Body of pancreas (tissue), 4 donors: ENCODE measurements around the gene TEX48.

Experiments
- CTCF ChIP-seq, 7 experiments: fragments of 450-650 bp in 4 of 7; fragments of 200-600 bp in 3 of 7; sonication (generic) in 3 of 7; IDR thresholded peaks; one replicate each; pipeline ENCODE4 v1.5.1; 2016 to 2019; ENCODE audit warnings: antibody characterized with exemption in 7 of 7
- POLR2A ChIP-seq, 3 donors: fragments of 450-650 bp; IDR thresholded peaks; one replicate each; pipeline ENCODE4 v1.6.1; 2016; ENCODE audit warnings: antibody characterized with exemption in 3 of 3, mild to moderate bottlenecking in 2 of 3

GRCh38 chr9:114621561-114621960 lies 60.4 kb downstream of the TEX48 start:
- TF ChIP-seq CTCF (IDR thresholded peaks at IDR 0.05) (no peak), POLR2A (IDR thresholded peaks at IDR 0.05) (no peak)
